Neural cell (in vitro differentiated cells): ENCODE results near the gene VSIG10L2. TPM values are rescaled to one million over a fixed set of nuclear protein-coding genes. Genes with fewer than 3 reads are reported as not detected.

Experiments
- H2AFZ ChIP-seq: fragments of 200-600, 300-800 bp; sonication (generic), shearing (Covaris generic); 2 replicates; pipeline ENCODE4 v1.6.0; 2014; ENCODE audit warnings: low read depth, mild to moderate bottlenecking, antibody characterized with exemption, low read length, moderate library complexity
- H3F3A ChIP-seq: fragments of 200-600 bp; shearing (Covaris generic); 2 replicates; pipeline ENCODE4 v1.6.1; 2016; ENCODE audit warnings: mild to moderate bottlenecking, moderate library complexity, mixed read lengths, antibody characterized with exemption, low read length; ENCODE audit not compliant: insufficient read depth, poor library complexity, severe bottlenecking
- H3K27ac ChIP-seq: fragments of 200-600, 300-800 bp; sonication (generic), shearing (Covaris generic); 2 replicates; pipeline ENCODE4 v1.5.1; 2014; ENCODE audit warnings: mild to moderate bottlenecking, low read length, moderate library complexity
- H3K27me3 ChIP-seq: fragments of 300-800, 200-600 bp; sonication (generic), shearing (Covaris generic); 2 replicates; pipeline ENCODE4 v1.6.0; 2014; ENCODE audit warnings: mild to moderate bottlenecking, low read depth, low read length, moderate library complexity; ENCODE audit not compliant: insufficient read depth
- H3K36me3 ChIP-seq: fragments of 300-800, 200-600 bp; sonication (generic), shearing (Covaris generic); 2 replicates; pipeline ENCODE4 v1.5.1; 2014; ENCODE audit warnings: mild to moderate bottlenecking, antibody characterized with exemption, low read length, moderate library complexity; ENCODE audit not compliant: insufficient read depth
- H3K4me2 ChIP-seq: fragments of 300-800, 200-600 bp; sonication (generic), shearing (Covaris generic); 2 replicates; pipeline ENCODE4 v1.6.0; 2014; ENCODE audit warnings: mild to moderate bottlenecking, low read length
- H3K4me3 ChIP-seq: fragments of 300-800, 200-600 bp; sonication (generic), shearing (Covaris generic); 2 replicates; pipeline ENCODE4 v1.5.1; 2014; ENCODE audit warnings: mild to moderate bottlenecking, low read length, moderate library complexity
- H3K79me2 ChIP-seq: fragments of 200-600 bp; shearing (Covaris generic); replicated peaks from 2 replicates; pipeline ENCODE4 v1.6.0; 2014; ENCODE audit warnings: mild to moderate bottlenecking, low read length, moderate library complexity; ENCODE audit not compliant: insufficient read depth
- H3K9ac ChIP-seq: fragments of 300-800, 200-600 bp; sonication (generic), shearing (Covaris generic); 2 replicates; pipeline ENCODE4 v1.6.1; 2016; ENCODE audit warnings: mild to moderate bottlenecking, low read length, mixed read lengths
- H3K9me2 ChIP-seq: fragments of 200-600 bp; shearing (Covaris generic); 2 replicates; pipeline ENCODE4 v1.6.1; 2016; ENCODE audit warnings: mild to moderate bottlenecking, low read length, mixed read lengths; ENCODE audit not compliant: insufficient read depth
- H3K9me3 ChIP-seq: fragments of 200-600, 300-800 bp; sonication (generic), shearing (Covaris generic); 2 replicates; pipeline ENCODE4 v1.6.1; 2016; ENCODE audit warnings: mild to moderate bottlenecking, mixed run types, low read length, moderate library complexity, mixed read lengths
- H4K20me1 ChIP-seq: fragments of 200-600 bp; shearing (Covaris generic); 2 replicates; pipeline ENCODE4 v1.6.1; 2016; ENCODE audit warnings: mild to moderate bottlenecking, mixed run types; ENCODE audit not compliant: insufficient read depth
- EP300 ChIP-seq: fragments of 450-650 bp; conservative IDR thresholded peaks from 2 replicates; pipeline ENCODE4 v1.6.1; 2014; ENCODE audit warnings: antibody characterized with exemption, mild to moderate bottlenecking, moderate library complexity; ENCODE audit not compliant: poor library complexity, severe bottlenecking
- EZH2 ChIP-seq: fragments of 200-600, 300-800 bp; shearing (Covaris generic), sonication (generic); IDR thresholded peaks from 2 replicates; pipeline ENCODE4 v1.6.1; 2014; ENCODE audit warnings: antibody characterized with exemption, low read length, borderline replicate concordance, mild to moderate bottlenecking; ENCODE audit not compliant: insufficient read depth, poor library complexity, severe bottlenecking
- MXI1 ChIP-seq: fragments of 450-650 bp; conservative IDR thresholded peaks from 2 replicates; pipeline ENCODE4 v1.6.1; 2014; ENCODE audit warnings: antibody characterized with exemption, mild to moderate bottlenecking; ENCODE audit not compliant: poor library complexity, severe bottlenecking
- POLR2AphosphoS5 ChIP-seq: IDR thresholded peaks from 2 replicates; pipeline ENCODE4 v1.6.1; 2012
- RAD21 ChIP-seq: fragments of 450-650 bp; conservative IDR thresholded peaks from 2 replicates; pipeline ENCODE4 v1.6.1; 2014; ENCODE audit warnings: antibody characterized with exemption, mild to moderate bottlenecking, moderate library complexity
- SMC3 ChIP-seq: fragments of 450-650 bp; conservative IDR thresholded peaks from 2 replicates; pipeline ENCODE4 v1.6.1; 2014; ENCODE audit warnings: antibody characterized with exemption, mild to moderate bottlenecking, moderate library complexity; ENCODE audit not compliant: poor library complexity
- TAF1 ChIP-seq: IDR thresholded peaks from 2 replicates; pipeline ENCODE4 v1.6.1; 2012; ENCODE audit warnings: low read depth
- polyA plus RNA-seq: library from polyadenylated mRNA; depleted of rRNA; stranded (reverse); fragments of >200 nt; gene quantifications from 2 replicates; pipeline ENCODE4 v1.2.3, GENCODE V29; 2014
- TF ChIP-seq, protein P1 (sequence below): fragments of 450-650 bp; IDR thresholded peaks from 2 replicates; pipeline ENCODE4 v1.5.1; 2014; ENCODE audit warnings: antibody characterized with exemption, mild to moderate bottlenecking, moderate library complexity; ENCODE audit not compliant: poor library complexity, severe bottlenecking
- TF ChIP-seq, protein P2 (sequence below): IDR thresholded peaks from 2 replicates; pipeline ENCODE4 v1.6.1; 2012; ENCODE audit warnings: borderline replicate concordance

Gene VSIG10L2
- polyA plus RNA-seq, 1 donor from 2014 or later: not detected

DNA sequence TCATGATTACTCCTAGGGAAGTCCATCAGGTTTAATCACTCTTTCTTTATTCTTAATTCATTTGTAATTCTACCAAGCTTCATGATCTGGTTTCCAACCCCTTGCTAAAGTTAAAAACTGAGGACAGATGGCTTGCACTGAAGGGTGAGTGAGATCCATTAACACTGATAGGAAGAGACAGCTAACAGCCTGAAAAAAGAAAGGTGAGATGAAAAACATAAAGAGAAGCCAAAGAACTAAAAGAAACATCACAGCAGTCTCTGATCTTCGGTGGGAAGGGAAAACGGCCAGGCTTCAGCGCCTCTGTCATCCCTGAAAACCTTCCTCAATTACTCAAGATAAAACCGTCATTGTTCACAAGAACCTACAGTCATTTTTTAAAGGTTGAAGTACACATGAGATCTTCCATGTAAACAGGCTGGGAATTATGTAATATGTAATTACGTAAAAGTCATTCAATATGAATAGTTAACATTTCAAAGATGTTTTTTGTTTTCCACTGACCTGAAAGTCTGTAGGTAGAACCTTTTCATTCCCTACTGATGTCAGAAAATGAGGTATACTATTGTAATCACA lies 41.3 kb downstream of the VSIG10L2 start:
- no peak for TF ChIP-seq EZH2
- TF ChIP-seq RAD21: no peak
- TF ChIP-seq, protein P1, sequence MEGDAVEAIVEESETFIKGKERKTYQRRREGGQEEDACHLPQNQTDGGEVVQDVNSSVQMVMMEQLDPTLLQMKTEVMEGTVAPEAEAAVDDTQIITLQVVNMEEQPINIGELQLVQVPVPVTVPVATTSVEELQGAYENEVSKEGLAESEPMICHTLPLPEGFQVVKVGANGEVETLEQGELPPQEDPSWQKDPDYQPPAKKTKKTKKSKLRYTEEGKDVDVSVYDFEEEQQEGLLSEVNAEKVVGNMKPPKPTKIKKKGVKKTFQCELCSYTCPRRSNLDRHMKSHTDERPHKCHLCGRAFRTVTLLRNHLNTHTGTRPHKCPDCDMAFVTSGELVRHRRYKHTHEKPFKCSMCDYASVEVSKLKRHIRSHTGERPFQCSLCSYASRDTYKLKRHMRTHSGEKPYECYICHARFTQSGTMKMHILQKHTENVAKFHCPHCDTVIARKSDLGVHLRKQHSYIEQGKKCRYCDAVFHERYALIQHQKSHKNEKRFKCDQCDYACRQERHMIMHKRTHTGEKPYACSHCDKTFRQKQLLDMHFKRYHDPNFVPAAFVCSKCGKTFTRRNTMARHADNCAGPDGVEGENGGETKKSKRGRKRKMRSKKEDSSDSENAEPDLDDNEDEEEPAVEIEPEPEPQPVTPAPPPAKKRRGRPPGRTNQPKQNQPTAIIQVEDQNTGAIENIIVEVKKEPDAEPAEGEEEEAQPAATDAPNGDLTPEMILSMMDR: no peak
- no peak for TF ChIP-seq MXI1
- Histone ChIP-seq H3K79me2 (no peaks in the 10 kb centered on the region), H4K20me1 (no peaks in the 10 kb centered on the region), H3K36me3 (no peaks in the 10 kb centered on the region), H3K4me2 (no peak overlapping the region), H3K27me3 (no peaks in the 10 kb centered on the region), H3K4me3 (no peak overlapping the region), H3K9me2 (no peaks in the 10 kb centered on the region), H3K9ac (no peak overlapping the region), H3K9me3 (no peaks in the 10 kb centered on the region), H3K27ac (no peak overlapping the region), H2AFZ (no peak overlapping the region), H3F3A (no peaks in the 10 kb centered on the region)

DNA sequence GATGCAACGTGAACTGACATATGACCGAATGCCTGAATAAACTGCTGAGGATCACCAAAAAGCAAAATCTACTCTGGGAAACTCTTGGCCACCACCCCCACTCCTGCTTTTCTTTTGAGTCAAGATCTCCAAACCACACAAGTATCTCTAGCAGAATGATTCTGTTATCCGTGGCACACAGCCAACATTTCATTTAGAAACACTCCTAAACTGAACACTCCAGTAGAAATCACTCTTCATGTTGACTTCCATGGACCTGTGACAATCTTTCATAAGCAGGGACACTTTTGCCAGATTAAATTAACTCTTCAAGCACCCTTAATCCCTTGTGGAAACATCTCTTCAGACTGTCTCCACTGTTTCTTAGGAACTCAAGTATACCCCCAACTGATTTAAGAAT lies 44.4 kb downstream of the VSIG10L2 start:
- H3K27me3 ChIP-seq: no peaks in the 10 kb centered on the region
- peaks cover 18% of the 10 kb centered on the region for H3K36me3 ChIP-seq
- no peaks in the 10 kb centered on the region for H3K9me3 ChIP-seq
- TF ChIP-seq RAD21 (no peak), MXI1 (no peak), SMC3 (no peak), TAF1 (no peak), EP300 (no peak), POLR2AphosphoS5 (no peak), EZH2 (no peak)
- TF ChIP-seq, protein P2, sequence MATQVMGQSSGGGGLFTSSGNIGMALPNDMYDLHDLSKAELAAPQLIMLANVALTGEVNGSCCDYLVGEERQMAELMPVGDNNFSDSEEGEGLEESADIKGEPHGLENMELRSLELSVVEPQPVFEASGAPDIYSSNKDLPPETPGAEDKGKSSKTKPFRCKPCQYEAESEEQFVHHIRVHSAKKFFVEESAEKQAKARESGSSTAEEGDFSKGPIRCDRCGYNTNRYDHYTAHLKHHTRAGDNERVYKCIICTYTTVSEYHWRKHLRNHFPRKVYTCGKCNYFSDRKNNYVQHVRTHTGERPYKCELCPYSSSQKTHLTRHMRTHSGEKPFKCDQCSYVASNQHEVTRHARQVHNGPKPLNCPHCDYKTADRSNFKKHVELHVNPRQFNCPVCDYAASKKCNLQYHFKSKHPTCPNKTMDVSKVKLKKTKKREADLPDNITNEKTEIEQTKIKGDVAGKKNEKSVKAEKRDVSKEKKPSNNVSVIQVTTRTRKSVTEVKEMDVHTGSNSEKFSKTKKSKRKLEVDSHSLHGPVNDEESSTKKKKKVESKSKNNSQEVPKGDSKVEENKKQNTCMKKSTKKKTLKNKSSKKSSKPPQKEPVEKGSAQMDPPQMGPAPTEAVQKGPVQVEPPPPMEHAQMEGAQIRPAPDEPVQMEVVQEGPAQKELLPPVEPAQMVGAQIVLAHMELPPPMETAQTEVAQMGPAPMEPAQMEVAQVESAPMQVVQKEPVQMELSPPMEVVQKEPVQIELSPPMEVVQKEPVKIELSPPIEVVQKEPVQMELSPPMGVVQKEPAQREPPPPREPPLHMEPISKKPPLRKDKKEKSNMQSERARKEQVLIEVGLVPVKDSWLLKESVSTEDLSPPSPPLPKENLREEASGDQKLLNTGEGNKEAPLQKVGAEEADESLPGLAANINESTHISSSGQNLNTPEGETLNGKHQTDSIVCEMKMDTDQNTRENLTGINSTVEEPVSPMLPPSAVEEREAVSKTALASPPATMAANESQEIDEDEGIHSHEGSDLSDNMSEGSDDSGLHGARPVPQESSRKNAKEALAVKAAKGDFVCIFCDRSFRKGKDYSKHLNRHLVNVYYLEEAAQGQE: no peak
- TF ChIP-seq, protein P1: no peak
- no peaks in the 10 kb centered on the region for H4K20me1 ChIP-seq
- no peak overlapping the region for H2AFZ ChIP-seq
- no peaks in the 10 kb centered on the region for H3F3A ChIP-seq
- H3K9ac ChIP-seq: no peak overlapping the region
- H3K27ac ChIP-seq: no peak overlapping the region
- no peak overlapping the region for H3K4me2 ChIP-seq
- no peaks in the 10 kb centered on the region for H3K79me2 ChIP-seq
- H3K9me2 ChIP-seq: no peaks in the 10 kb centered on the region
- H3K4me3 ChIP-seq: no peak overlapping the region
